ENCODE data around the gene GJD2.

The GJD2 gene

DNA sequence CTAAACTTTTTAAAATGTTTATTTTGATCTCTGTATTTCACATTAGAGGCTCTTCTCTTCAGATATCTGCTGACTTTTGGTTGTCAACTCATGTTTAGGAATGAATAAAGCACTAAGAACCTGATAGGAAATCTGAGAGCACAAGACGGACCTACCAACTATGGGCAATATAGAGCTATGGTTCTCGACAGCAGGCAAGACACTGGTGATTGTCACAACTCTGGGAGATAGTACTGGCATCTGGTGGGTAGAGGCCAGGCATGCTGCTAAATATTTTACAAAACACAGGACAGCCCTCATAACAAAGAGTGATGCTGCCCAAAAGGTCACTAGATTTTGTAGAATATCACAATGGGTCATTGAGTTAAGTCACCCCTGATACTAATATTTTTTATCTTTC, 17.5 kb upstream of the GJD2 start:
- TF ChIP-seq, protein P1, sequence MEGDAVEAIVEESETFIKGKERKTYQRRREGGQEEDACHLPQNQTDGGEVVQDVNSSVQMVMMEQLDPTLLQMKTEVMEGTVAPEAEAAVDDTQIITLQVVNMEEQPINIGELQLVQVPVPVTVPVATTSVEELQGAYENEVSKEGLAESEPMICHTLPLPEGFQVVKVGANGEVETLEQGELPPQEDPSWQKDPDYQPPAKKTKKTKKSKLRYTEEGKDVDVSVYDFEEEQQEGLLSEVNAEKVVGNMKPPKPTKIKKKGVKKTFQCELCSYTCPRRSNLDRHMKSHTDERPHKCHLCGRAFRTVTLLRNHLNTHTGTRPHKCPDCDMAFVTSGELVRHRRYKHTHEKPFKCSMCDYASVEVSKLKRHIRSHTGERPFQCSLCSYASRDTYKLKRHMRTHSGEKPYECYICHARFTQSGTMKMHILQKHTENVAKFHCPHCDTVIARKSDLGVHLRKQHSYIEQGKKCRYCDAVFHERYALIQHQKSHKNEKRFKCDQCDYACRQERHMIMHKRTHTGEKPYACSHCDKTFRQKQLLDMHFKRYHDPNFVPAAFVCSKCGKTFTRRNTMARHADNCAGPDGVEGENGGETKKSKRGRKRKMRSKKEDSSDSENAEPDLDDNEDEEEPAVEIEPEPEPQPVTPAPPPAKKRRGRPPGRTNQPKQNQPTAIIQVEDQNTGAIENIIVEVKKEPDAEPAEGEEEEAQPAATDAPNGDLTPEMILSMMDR (conservative IDR thresholded peaks at IDR 0.05): no peak
- H3K27ac ChIP-seq: no peak overlapping the region

DNA sequence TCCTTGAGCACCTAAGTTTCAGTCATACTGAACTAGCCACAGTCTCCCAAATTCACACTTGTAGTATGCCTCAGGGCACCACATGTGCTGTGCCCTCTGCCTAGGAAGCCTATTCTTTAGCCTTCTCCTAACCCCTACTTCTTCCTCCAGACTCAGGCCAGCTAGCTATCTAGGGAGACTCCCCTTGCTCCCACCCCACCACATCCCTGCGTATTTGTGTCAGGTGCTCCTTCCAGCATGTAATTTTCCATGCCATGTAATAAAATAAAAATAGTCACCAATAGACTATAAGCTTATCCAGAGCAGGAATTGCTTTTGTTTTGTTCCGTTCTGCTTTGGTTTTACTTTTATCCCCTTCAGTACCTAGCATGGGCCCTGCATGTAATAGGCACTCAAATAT, 14.9 kb upstream of the GJD2 start:
- TF ChIP-seq, protein P1 (conservative IDR thresholded peaks at IDR 0.05): no peak
- H3K27ac ChIP-seq: no peak overlapping the region

DNA sequence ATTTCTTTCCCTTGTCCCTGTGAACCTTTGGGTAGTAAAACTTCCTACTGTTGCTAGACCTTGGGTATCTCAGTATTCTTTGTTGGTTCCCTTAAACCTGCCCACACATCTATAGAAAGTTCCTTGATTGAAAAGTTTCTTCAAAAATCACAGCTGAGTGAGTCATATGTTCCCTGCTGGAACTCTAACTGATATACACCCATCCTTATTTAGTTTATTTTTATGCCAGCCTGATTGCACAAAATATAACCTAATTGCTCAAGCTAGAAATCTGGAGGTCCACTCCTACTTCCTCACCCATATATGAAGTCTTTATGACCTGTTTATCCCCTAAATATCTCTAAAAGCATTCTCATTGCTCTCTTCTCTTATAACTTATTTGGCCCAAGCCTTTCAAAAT, 13.7 kb upstream of the GJD2 start:
- no peak overlapping the region for H3K27ac ChIP-seq
- TF ChIP-seq, protein P1 (conservative IDR thresholded peaks at IDR 0.05): no peak

DNA sequence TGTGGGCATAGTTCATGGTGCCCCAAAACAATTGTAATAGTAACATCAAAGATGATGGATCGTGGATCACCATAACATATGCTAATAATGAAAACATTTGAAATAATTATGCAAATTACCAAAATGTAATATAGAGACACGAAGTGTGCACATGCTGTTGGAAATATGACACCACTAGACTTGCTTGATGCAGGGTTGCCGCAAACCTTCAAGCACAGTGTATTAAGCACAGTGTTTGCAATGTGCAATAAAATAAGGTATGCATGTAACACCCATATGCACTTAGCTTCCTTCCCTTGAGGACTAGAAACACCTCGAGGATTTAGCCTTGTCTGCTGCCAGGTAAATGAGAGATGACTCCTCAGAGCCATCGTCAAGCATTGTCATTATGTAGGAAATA, 10.9 kb upstream of the GJD2 start:
- H3K27ac ChIP-seq: no peak overlapping the region
- TF ChIP-seq, protein P1 (conservative IDR thresholded peaks at IDR 0.05): no peak

DNA sequence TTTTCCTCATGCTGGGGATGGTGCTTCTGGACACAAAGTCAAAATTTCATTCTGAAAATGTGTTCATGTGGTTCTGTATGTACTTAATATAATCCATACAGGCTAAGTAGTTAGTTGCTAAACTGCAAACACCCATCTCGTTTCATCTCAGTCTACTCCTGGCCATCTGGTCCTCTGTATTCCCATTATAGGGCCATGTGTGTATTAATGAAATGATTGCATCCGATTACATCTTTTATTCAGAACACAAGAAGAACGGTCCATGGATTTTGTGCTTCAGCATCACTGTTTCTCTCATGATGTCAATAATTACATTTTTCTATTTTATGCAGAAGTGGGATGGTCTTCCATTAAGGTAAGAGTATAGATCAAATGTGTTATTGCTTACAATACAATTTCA, 6.1 kb upstream of the GJD2 start:
- TF ChIP-seq, protein P1 (conservative IDR thresholded peaks at IDR 0.05): no peak
- H3K27ac ChIP-seq: no peak overlapping the region

DNA sequence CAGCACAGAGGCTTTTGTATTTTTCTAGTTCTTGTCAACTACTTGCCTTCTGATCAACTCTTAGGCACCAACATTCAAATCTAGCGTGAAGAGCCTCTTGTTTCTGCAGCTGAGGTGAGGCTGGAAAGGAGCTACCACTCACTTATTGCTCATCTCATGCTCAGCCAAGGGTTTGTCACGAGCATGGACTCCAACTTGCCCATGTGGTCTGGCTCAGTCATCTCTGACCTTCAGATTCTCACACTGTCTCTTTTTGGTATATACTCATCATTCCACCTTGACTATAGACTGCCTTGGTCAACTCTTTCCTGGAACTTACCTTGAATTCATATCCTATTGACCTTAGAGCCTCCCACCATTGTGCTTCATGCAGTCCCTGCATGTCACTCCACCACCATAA, 5.2 kb upstream of the GJD2 start:
- TF ChIP-seq, protein P1 (conservative IDR thresholded peaks at IDR 0.05): no peak
- no peak overlapping the region for H3K27ac ChIP-seq

DNA sequence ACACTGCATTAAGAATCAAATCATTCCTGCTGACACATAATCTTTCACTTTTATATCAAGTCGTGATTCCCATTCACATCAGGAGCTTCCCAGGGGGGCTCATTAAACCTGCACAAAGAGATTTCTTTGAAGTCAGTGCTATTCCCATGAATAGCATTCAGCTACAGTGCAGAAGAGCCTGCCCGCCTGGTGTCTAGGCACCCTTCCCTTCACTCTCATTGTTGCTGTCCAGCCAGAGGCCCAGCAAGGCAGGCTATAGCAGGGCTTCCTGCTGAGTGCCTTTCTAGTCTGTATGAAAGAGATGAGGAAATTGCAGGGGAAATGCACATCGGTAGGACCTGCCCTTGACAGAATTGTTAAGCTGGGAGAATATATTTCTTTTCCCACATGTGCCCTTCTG, 4.5 kb upstream of the GJD2 start:
- no peak overlapping the region for H3K27ac ChIP-seq
- TF ChIP-seq, protein P1 (conservative IDR thresholded peaks at IDR 0.05): no peak

DNA sequence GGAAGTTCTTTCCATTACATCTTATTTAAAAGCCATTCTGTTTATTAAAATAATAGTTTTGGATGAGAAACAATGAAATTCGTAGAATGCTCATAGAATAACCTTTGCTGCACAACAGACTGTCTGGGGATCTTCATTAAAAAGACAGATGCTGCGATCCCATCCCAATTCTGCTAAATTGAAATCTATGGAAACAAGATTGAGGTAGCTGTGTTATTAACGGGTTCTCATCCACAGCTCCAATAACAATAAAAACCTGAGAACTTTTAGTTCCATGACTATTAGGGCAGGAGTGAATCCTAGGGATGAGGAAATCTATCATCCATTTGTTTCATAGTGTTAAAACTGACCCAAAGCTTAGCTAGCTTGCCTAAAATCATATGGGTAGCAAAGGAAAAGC, 2.5 kb upstream of the GJD2 start:
- no peak overlapping the region for H3K27ac ChIP-seq
- TF ChIP-seq, protein P1 (conservative IDR thresholded peaks at IDR 0.05): no peak
